OCI-LY7 (cell line): ENCODE results near the gene TWF2.

ENCODE experiments used
- CTCF ChIP-seq: fragments of 200-600 bp; sonication (generic); conservative IDR thresholded peaks from 2 replicates; pipeline ENCODE4 v1.5.1; 2014; ENCODE audit warnings: mild to moderate bottlenecking, antibody characterized with exemption, low read length, moderate library complexity, mixed read lengths
- EZH2phosphoT487 ChIP-seq: fragments of 200-600 bp; sonication (generic); IDR thresholded peaks from 2 replicates; pipeline ENCODE4 v1.6.1; 2018; ENCODE audit warnings: low read depth, borderline replicate concordance, mild to moderate bottlenecking, mixed run types, antibody characterized with exemption, low read length, moderate library complexity, mixed read lengths

- no peak for TF ChIP-seq CTCF
- no peak for TF ChIP-seq EZH2phosphoT487
Observed at GRCh38 chr3:52256622-52257021, 17.7 kb upstream of the TWF2 start.
